ENCODE data around the gene ARRB1. TPM values are rescaled to one million over a fixed set of nuclear protein-coding genes. Genes with fewer than 3 reads are reported as not detected.

The ARRB1 gene
- total and polyA plus RNA-seq, 2 donors, result 31.4 to 34.5 TPM

GRCh38 chr11:75301601-75302345 is 49.7 kb downstream of the ARRB1 start:
- no peaks in the 10 kb centered on the region for H3K4me1 ChIP-seq (ENCODE audit: insufficient read depth)
- H3K36me3 ChIP-seq (ENCODE audit: insufficient read depth), result no peaks in the 10 kb centered on the region
- no peak for DNase-seq (ENCODE audit: extremely low spot score)
- H3K4me3 ChIP-seq (ENCODE audit: low read depth, low read length), result no peak overlapping the region
- WGBS, result 73% methylated on average over 16 of the region's 16 CpGs
- no peak overlapping the region for H3K27ac ChIP-seq (ENCODE audit: low read depth)

- Histone ChIP-seq H3K27ac (ENCODE audit: low read depth) (no peak overlapping the region), H3K4me1 (ENCODE audit: insufficient read depth) (no peaks in the 10 kb centered on the region), H3K36me3 (ENCODE audit: insufficient read depth) (no peaks in the 10 kb centered on the region), H3K4me3 (ENCODE audit: low read depth, low read length) (no peak overlapping the region)
- 88% methylated on average over 5 of the region's 5 CpGs for whole genome bisulfite sequencing
- DNase-seq (ENCODE audit: extremely low spot score), result no peak
Observed at GRCh38 chr11:75301131-75301530, 50.3 kb downstream of the ARRB1 start.

GRCh38 chr11:75298976-75299260 is 52.5 kb downstream of the ARRB1 start:
- H3K36me3 ChIP-seq (ENCODE audit: insufficient read depth), result no peaks in the 10 kb centered on the region
- DNase-seq (ENCODE audit: extremely low spot score), result no peak
- H3K4me1 ChIP-seq (ENCODE audit: insufficient read depth), result no peaks in the 10 kb centered on the region
- no peak overlapping the region for H3K4me3 ChIP-seq (ENCODE audit: low read depth, low read length)
- no peak overlapping the region for H3K27ac ChIP-seq (ENCODE audit: low read depth)

DNA sequence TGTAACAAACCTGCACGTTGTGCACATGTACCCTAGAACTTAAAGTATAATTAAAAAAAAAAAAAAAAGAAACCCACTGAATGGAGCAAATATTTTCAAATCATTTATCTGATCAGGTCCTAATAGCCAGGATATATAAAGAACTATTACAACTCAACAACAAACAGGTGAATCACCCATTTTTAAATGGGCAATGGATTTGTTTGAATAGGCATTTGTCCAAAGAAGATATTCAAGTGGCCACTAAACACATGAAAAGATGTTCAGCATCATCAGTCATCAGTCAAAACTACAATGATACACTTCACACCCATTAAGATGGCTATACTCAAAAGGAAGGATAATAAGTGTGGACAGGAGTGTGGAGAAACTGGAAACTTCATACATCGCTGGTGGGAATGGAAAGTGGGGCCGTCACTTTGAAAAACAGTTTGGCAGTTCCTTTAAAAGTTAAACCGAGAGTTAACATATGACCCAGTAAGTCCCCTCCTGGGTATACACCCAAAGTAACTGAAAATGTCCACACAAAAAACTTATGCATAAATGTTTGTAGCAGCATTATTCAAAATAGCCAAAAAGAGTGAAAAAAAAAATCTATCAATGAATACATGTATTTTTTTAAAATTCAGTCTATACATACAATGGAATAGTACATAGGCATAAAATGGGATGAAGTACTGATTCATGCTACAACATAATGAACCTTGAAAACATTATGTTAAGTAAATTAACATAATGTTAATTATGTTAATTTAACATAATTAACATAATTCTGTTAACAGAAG is 53.1 kb downstream of the ARRB1 start:
- Histone ChIP-seq H3K36me3 (ENCODE audit: insufficient read depth) (no peaks in the 10 kb centered on the region), H3K4me3 (ENCODE audit: low read depth, low read length) (no peak overlapping the region), H3K27ac (ENCODE audit: low read depth) (no peak overlapping the region), H3K4me1 (ENCODE audit: insufficient read depth) (no peaks in the 10 kb centered on the region)
- WGBS, result 92% methylated on average over 4 of the region's 4 CpGs
- DNase-seq (ENCODE audit: extremely low spot score), result no peak

- DNase-seq (ENCODE audit: extremely low spot score), result no peak
- 94% methylated on average over 2 of the region's 2 CpGs for WGBS
- no peak overlapping the region for H3K27ac ChIP-seq (ENCODE audit: low read depth)
Observed at GRCh38 chr11:75293903-75294302, 57.6 kb downstream of the ARRB1 start.

DNA sequence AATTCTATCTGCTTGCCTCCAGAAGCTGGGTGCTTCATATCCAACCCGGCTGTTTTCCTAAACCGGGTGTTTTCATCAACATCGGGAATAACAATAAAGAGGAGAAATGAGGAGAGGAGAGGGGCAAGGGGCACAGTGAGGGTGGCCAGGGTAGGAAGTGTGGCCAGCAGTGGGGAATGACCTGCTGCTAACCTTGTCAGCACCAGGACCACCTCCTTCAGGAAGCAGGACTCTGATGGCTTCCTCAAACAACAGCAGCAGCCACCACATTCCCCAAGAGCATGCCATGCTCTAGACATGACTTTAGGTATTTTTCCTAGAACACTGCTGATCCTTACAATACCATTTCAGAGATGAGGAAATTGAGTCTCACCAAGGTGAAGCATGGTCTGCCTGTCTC is 58.5 kb downstream of the ARRB1 start:
- no peak overlapping the region for H3K4me3 ChIP-seq (ENCODE audit: low read depth, low read length)
- H3K36me3 ChIP-seq (ENCODE audit: insufficient read depth), result no peaks in the 10 kb centered on the region
- WGBS, result 75% methylated on average over 3 of the region's 3 CpGs
- no peak for DNase-seq (ENCODE audit: extremely low spot score)
- no peaks in the 10 kb centered on the region for H3K4me1 ChIP-seq (ENCODE audit: insufficient read depth)
- H3K27ac ChIP-seq (ENCODE audit: low read depth), result no peak overlapping the region

More at GRCh38 chr11:75293903-75294302, 57.6 kb downstream of the ARRB1 start:
- no peaks in the 10 kb centered on the region for H3K36me3 ChIP-seq (ENCODE audit: insufficient read depth)
- H3K4me1 ChIP-seq (ENCODE audit: insufficient read depth), result no peaks in the 10 kb centered on the region
- no peak overlapping the region for H3K4me3 ChIP-seq (ENCODE audit: low read depth, low read length)

GRCh38 chr11:75291741-75292140 is 59.7 kb downstream of the ARRB1 start:
- no peak overlapping the region for H3K4me3 ChIP-seq (ENCODE audit: low read depth, low read length)
- 96% methylated on average over 6 of the region's 6 CpGs for WGBS
- DNase-seq (ENCODE audit: extremely low spot score), result no peak
- H3K27ac ChIP-seq (ENCODE audit: low read depth), result no peak overlapping the region
- H3K4me1 ChIP-seq (ENCODE audit: insufficient read depth), result no peaks in the 10 kb centered on the region
- no peaks in the 10 kb centered on the region for H3K36me3 ChIP-seq (ENCODE audit: insufficient read depth)

- Histone ChIP-seq H3K4me1 (ENCODE audit: insufficient read depth) (no peaks in the 10 kb centered on the region), H3K4me3 (ENCODE audit: low read depth, low read length) (no peak overlapping the region), H3K36me3 (ENCODE audit: insufficient read depth) (no peaks in the 10 kb centered on the region), H3K27ac (ENCODE audit: low read depth) (no peak overlapping the region)
- 93% methylated on average over 12 of the region's 12 CpGs for WGBS
- no peak for DNase-seq (ENCODE audit: extremely low spot score)
Observed at GRCh38 chr11:75289919-75290318, 61.5 kb downstream of the ARRB1 start.

DNA sequence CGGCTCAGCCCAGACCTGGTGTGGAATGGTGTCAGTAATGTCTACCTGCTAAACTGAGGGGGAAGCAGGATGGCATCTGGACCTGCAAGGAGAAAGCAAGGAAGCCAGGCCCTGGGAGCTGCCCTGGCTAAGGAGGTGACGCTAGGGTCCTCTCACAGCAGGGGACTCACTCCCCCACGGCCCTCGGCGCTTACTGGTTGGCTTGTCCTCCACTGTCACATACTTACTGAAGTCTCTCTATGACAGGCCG is 62.0 kb downstream of the ARRB1 start:
- Histone ChIP-seq H3K4me1 (ENCODE audit: insufficient read depth) (no peaks in the 10 kb centered on the region), H3K27ac (ENCODE audit: low read depth) (no peak overlapping the region), H3K36me3 (ENCODE audit: insufficient read depth) (no peaks in the 10 kb centered on the region), H3K4me3 (ENCODE audit: low read depth, low read length) (no peak overlapping the region)
- no peak for DNase-seq (ENCODE audit: extremely low spot score)
- 84% methylated on average over 6 of the region's 6 CpGs for WGBS

GRCh38 chr11:75287579-75287978 is 63.9 kb downstream of the ARRB1 start:
- H3K4me1 ChIP-seq (ENCODE audit: insufficient read depth), result no peaks in the 10 kb centered on the region
- no peak overlapping the region for H3K27ac ChIP-seq (ENCODE audit: low read depth)
- WGBS, result 94% methylated on average over 17 of the region's 17 CpGs
- no peak for DNase-seq (ENCODE audit: extremely low spot score)
- H3K4me3 ChIP-seq (ENCODE audit: low read depth, low read length), result no peak overlapping the region
- H3K36me3 ChIP-seq (ENCODE audit: insufficient read depth), result no peaks in the 10 kb centered on the region

DNA sequence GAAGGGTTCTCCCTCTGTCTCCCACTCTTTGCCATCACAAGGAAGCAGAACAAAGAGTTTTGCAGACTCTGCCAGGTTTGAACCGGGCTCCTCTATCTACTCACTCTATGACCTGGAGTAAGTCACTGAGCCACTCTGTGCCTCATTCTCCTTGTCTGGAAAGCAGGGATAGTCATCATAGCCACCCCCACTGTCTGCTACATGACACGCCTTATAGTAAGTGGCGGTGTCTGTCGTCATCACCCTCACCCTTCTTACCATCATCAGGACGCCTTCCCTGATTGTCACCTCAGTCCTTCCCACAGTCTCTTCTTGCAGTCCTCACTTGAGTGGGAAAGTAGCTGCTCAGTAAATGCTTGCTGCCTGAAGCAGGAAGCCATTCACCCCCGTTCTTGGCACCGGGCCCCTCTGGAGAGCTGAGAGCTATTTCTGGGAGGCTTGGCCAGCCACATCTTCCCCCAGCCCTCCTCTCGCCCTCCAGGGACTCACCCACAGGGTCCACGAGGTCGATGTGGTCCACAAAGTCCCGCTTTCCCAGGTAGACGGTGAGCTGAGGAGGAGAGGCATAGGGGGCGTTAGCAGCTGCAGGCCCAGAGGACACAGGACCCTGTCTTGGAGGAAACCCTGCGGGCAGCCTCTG is 64.5 kb downstream of the ARRB1 start:
- no peak overlapping the region for H3K27ac ChIP-seq (ENCODE audit: low read depth)

DNA sequence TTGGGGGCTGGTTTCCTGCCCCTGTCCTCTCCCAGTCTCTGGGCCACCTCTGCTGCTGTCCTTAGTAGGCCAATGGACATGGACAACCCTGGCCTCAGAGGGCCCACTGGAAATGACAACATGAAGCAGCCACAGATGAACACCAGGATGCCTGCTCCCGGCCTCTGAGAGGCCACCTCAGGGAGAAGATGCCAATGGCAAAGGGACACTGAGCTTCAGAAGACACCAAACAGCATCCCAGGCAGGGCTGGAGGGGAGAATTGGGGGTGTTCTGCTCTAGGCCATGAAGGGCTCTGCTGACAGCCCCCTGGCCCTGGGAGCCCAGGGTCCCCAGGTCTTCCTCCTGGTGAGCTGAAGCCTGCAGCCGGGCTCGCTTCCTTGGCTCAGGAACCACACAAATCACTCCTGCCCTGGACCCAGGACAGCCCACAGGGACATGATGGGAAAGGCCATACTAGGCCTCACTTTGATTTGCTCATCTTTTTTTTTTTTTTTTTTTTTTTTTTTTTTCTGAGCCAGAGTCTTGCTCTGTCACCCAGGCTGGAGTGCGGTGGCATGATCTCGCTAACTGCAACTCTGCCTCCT is 65.6 kb downstream of the ARRB1 start:
- no peak overlapping the region for H3K4me3 ChIP-seq (ENCODE audit: low read depth, low read length)
- DNase-seq (ENCODE audit: extremely low spot score), result no peak
- no peaks in the 10 kb centered on the region for H3K4me1 ChIP-seq (ENCODE audit: insufficient read depth)
- WGBS, result 98% methylated on average over 5 of the region's 5 CpGs
- H3K36me3 ChIP-seq (ENCODE audit: insufficient read depth), result no peaks in the 10 kb centered on the region
- H3K27ac ChIP-seq (ENCODE audit: low read depth), result no peak overlapping the region

More for the DNA sequence above, 64.5 kb downstream of the ARRB1 start:
- DNase-seq (ENCODE audit: extremely low spot score), result no peak
- Histone ChIP-seq H3K36me3 (ENCODE audit: insufficient read depth) (no peaks in the 10 kb centered on the region), H3K4me1 (ENCODE audit: insufficient read depth) (no peaks in the 10 kb centered on the region), H3K4me3 (ENCODE audit: low read depth, low read length) (no peak overlapping the region)
- WGBS, result 81% methylated on average over 14 of the region's 14 CpGs

- Histone ChIP-seq H3K36me3 (ENCODE audit: insufficient read depth) (no peaks in the 10 kb centered on the region), H3K27ac (ENCODE audit: low read depth) (no peak overlapping the region), H3K4me1 (ENCODE audit: insufficient read depth) (no peaks in the 10 kb centered on the region), H3K4me3 (ENCODE audit: low read depth, low read length) (no peak overlapping the region)
- no peak for DNase-seq (ENCODE audit: extremely low spot score)
- 83% methylated on average over 16 of the region's 16 CpGs for WGBS
Observed at GRCh38 chr11:75283391-75283931, 68.0 kb downstream of the ARRB1 start.

All from urinary bladder (tissue), 4 donors.